Activated CD4-positive, alpha-beta T cell treated with anti-CD3 and anti-CD28 coated beads, Interleukin-2, amount 10 ng/mL, durations not matched to agents 7 days and 5 days (primary cell): ENCODE data around the gene LAD1. TPM values are rescaled to one million over a fixed set of nuclear protein-coding genes. Genes with fewer than 3 reads are reported as not detected.

Experiments used
- CTCF ChIA-PET: fragments of 350-600 bp; sonication (Branson Sonifier 250); formaldehyde crosslinking; loops from one replicate; lab custom pipeline; 2021; ENCODE audit warnings: antibody characterized with exemption; lab: Charles Lee
- POLR2A ChIA-PET: fragments of 350-600 bp; sonication (Branson Sonifier 250); formaldehyde crosslinking; loops from one replicate; lab custom pipeline; 2021; ENCODE audit warnings: antibody characterized with exemption; lab: Charles Lee
- DNase-seq: peaks from one replicate; pipeline ENCODE4 v3.0.0-alpha.2; 2020
- H3K27ac Mint-ChIP-seq: one replicate; pipeline ENCODE4 v1.8.0; 2021; ENCODE audit warnings: mild to moderate bottlenecking, moderate library complexity, mixed read lengths
- H3K27me3 Mint-ChIP-seq: one replicate; pipeline ENCODE4 v1.8.0; 2021; ENCODE audit warnings: mixed read lengths
- H3K36me3 Mint-ChIP-seq: one replicate; pipeline ENCODE4 v1.8.0; 2021; ENCODE audit warnings: low read depth, mixed read lengths
- H3K4me1 Mint-ChIP-seq: one replicate; pipeline ENCODE4 v1.8.0; 2021; ENCODE audit warnings: mixed read lengths
- H3K4me3 Mint-ChIP-seq: one replicate; pipeline ENCODE4 v1.8.0; 2021; ENCODE audit warnings: mild to moderate bottlenecking, moderate library complexity, mixed read lengths
- H3K9me3 Mint-ChIP-seq: one replicate; pipeline ENCODE4 v1.8.0; 2021; ENCODE audit warnings: mixed read lengths
- total RNA-seq, 2 experiments: library from RNA; stranded (reverse); gene quantifications; one replicate each; pipeline ENCODE4 v1.2.3, GENCODE V29; 2021

LAD1 gene
- total RNA-seq, 2 experiments from 2014 or later, result not detected

GRCh38 chr1:201426479-201427310 lies 27.6 kb upstream of the LAD1 start:
- POLR2A ChIA-PET, result no interaction called here
- peak; percentile 29 for DNase-seq
- Mint-ChIP-seq H3K36me3 (no peaks in the 10 kb centered on the region), H3K27me3 (peaks cover 13% of the 10 kb centered on the region), H3K9me3 (no peaks in the 10 kb centered on the region), H3K4me3 (no peak overlapping the region), H3K27ac (no peak overlapping the region), H3K4me1 (peaks cover 12% of the 10 kb centered on the region)
- CTCF ChIA-PET, result no interaction called here

GRCh38 chr1:201424146-201424545 lies 25.0 kb upstream of the LAD1 start:
- ChIA-PET CTCF (no interaction called here), POLR2A (no interaction called here)
- Mint-ChIP-seq H3K4me3 (no peak overlapping the region), H3K9me3 (no peaks in the 10 kb centered on the region), H3K27ac (no peak overlapping the region), H3K4me1 (peaks cover 12% of the 10 kb centered on the region), H3K27me3 (peaks cover 8% of the 10 kb centered on the region), H3K36me3 (no peaks in the 10 kb centered on the region)
- DNase-seq, result no peak

- no peak overlapping the region for H3K27ac Mint-ChIP-seq
- peaks cover 4% of the 10 kb centered on the region for H3K27me3 Mint-ChIP-seq
- ChIA-PET POLR2A (no interaction called here), CTCF (no interaction called here)
- H3K9me3 Mint-ChIP-seq, result no peaks in the 10 kb centered on the region
- DNase-seq, result no peak
- H3K4me3 Mint-ChIP-seq, result no peak overlapping the region
- H3K4me1 Mint-ChIP-seq, result peaks cover 12% of the 10 kb centered on the region
- H3K36me3 Mint-ChIP-seq, result no peaks in the 10 kb centered on the region
Measured at GRCh38 chr1:201423655-201424054, 24.5 kb upstream of the LAD1 start.

- Mint-ChIP-seq H3K9me3 (no peaks in the 10 kb centered on the region), H3K4me3 (no peak overlapping the region), H3K27me3 (peaks cover 3% of the 10 kb centered on the region), H3K27ac (no peak overlapping the region), H3K36me3 (no peaks in the 10 kb centered on the region), H3K4me1 (peaks cover 12% of the 10 kb centered on the region)
- POLR2A ChIA-PET, result no interaction called here
- no peak for DNase-seq
- CTCF ChIA-PET, result no interaction called here
Measured at GRCh38 chr1:201422436-201423030, 23.4 kb upstream of the LAD1 start.

GRCh38 chr1:201422026-201422425 lies 22.9 kb upstream of the LAD1 start:
- Mint-ChIP-seq H3K27me3 (peaks cover 2% of the 10 kb centered on the region), H3K9me3 (no peaks in the 10 kb centered on the region), H3K27ac (no peak overlapping the region), H3K4me1 (peaks cover 10% of the 10 kb centered on the region), H3K36me3 (no peaks in the 10 kb centered on the region), H3K4me3 (no peak overlapping the region)
- no peak for DNase-seq
- ChIA-PET POLR2A (no interaction called here), CTCF (no interaction called here)

- H3K36me3 Mint-ChIP-seq, result no peaks in the 10 kb centered on the region
- no peak overlapping the region for H3K27ac Mint-ChIP-seq
Measured at GRCh38 chr1:201421041-201421440, 21.9 kb upstream of the LAD1 start.

GRCh38 chr1:201420608-201421002 lies 21.5 kb upstream of the LAD1 start:
- Mint-ChIP-seq H3K9me3 (no peaks in the 10 kb centered on the region), H3K4me3 (no peak overlapping the region), H3K27me3 (peaks cover 2% of the 10 kb centered on the region), H3K27ac (no peak overlapping the region), H3K4me1 (no peaks in the 10 kb centered on the region), H3K36me3 (no peaks in the 10 kb centered on the region)
- no peak for DNase-seq
- ChIA-PET POLR2A (no interaction called here), CTCF (interaction anchor here (1.7 kb wide), 1 partner anchor 28 kb away, joined by 5 read pairs; no protein-coding TSS in a partner anchor)

More at GRCh38 chr1:201421041-201421440, 21.9 kb upstream of the LAD1 start:
- H3K4me1 Mint-ChIP-seq, result peaks cover 1% of the 10 kb centered on the region
- ChIA-PET CTCF (interaction anchor here (1.7 kb wide), 1 partner anchor 27 kb away, joined by 5 read pairs; no protein-coding TSS in a partner anchor), POLR2A (no interaction called here)
- H3K27me3 Mint-ChIP-seq, result peaks cover 3% of the 10 kb centered on the region
- H3K9me3 Mint-ChIP-seq, result no peaks in the 10 kb centered on the region
- no peak for DNase-seq
- H3K4me3 Mint-ChIP-seq, result no peak overlapping the region

GRCh38 chr1:201419746-201420607 lies 20.9 kb upstream of the LAD1 start:
- DNase-seq, result no peak
- Mint-ChIP-seq H3K4me1 (no peaks in the 10 kb centered on the region), H3K27me3 (peaks cover 2% of the 10 kb centered on the region), H3K36me3 (no peaks in the 10 kb centered on the region), H3K27ac (no peak overlapping the region), H3K4me3 (no peak overlapping the region), H3K9me3 (no peaks in the 10 kb centered on the region)
- CTCF ChIA-PET, result interaction anchor here (1.7 kb wide), 1 partner anchor 28 kb away, joined by 5 read pairs; no protein-coding TSS in a partner anchor
- POLR2A ChIA-PET, result no interaction called here

GRCh38 chr1:201419256-201419655 lies 20.1 kb upstream of the LAD1 start:
- H3K4me1 Mint-ChIP-seq, result no peaks in the 10 kb centered on the region
- DNase-seq, result no peak
- no peaks in the 10 kb centered on the region for H3K36me3 Mint-ChIP-seq
- no peak overlapping the region for H3K4me3 Mint-ChIP-seq
- H3K9me3 Mint-ChIP-seq, result no peaks in the 10 kb centered on the region
- CTCF ChIA-PET, result interaction anchor here (1.7 kb wide), 1 partner anchor 29 kb away, joined by 5 read pairs; no protein-coding TSS in a partner anchor
- peaks cover 2% of the 10 kb centered on the region for H3K27me3 Mint-ChIP-seq
- H3K27ac Mint-ChIP-seq, result no peak overlapping the region
- POLR2A ChIA-PET, result no interaction called here

GRCh38 chr1:201418461-201418860 lies 19.3 kb upstream of the LAD1 start:
- POLR2A ChIA-PET, result no interaction called here
- no peak overlapping the region for H3K4me3 Mint-ChIP-seq

GRCh38 chr1:201414051-201414738 lies 15.1 kb upstream of the LAD1 start:
- no peak overlapping the region for H3K27ac Mint-ChIP-seq
- peaks cover 2% of the 10 kb centered on the region for H3K27me3 Mint-ChIP-seq
- POLR2A ChIA-PET, result no interaction called here
- H3K4me1 Mint-ChIP-seq, result no peaks in the 10 kb centered on the region
- DNase-seq, result no peak
- no peaks in the 10 kb centered on the region for H3K36me3 Mint-ChIP-seq
- H3K4me3 Mint-ChIP-seq, result no peak overlapping the region
- CTCF ChIA-PET, result no interaction called here
- no peaks in the 10 kb centered on the region for H3K9me3 Mint-ChIP-seq

More at GRCh38 chr1:201418461-201418860, 19.3 kb upstream of the LAD1 start:
- no peaks in the 10 kb centered on the region for H3K36me3 Mint-ChIP-seq
- H3K27ac Mint-ChIP-seq, result no peak overlapping the region
- peaks cover 2% of the 10 kb centered on the region for H3K27me3 Mint-ChIP-seq
- H3K9me3 Mint-ChIP-seq, result no peaks in the 10 kb centered on the region
- no peak for DNase-seq
- H3K4me1 Mint-ChIP-seq, result no peaks in the 10 kb centered on the region
- CTCF ChIA-PET, result interaction anchor here (1.2 to 1.4 kb wide), 2 partner anchors 14 to 17 kb away, joined by 3 to 4 read pairs; no protein-coding TSS in a partner anchor

GRCh38 chr1:201411292-201411691 lies 12.2 kb upstream of the LAD1 start:
- Mint-ChIP-seq H3K36me3 (no peaks in the 10 kb centered on the region), H3K9me3 (no peaks in the 10 kb centered on the region), H3K4me1 (no peaks in the 10 kb centered on the region), H3K27me3 (peaks cover under 1% of the 10 kb centered on the region), H3K27ac (no peak overlapping the region), H3K4me3 (no peak overlapping the region)
- no peak for DNase-seq
- POLR2A ChIA-PET, result no interaction called here
- CTCF ChIA-PET, result no interaction called here
